Stimulated activated CD8-positive, alpha-beta memory T cell treated with anti-CD3 and anti-CD28 coated beads, Interleukin-12 subunit alpha, Interleukin-12 subunit beta, amount 100 ng/mL, for 1 hour (primary cell): Measurements from ENCODE around the gene ALPK1.
"Not testable (repeated sequence)": the region's sequence is repeated elsewhere in the genome, so short reads cannot be mapped to it uniquely, and the experiment has no call there.

ENCODE experiments used
- DNase-seq: peaks from one replicate; pipeline ENCODE4 v3.0.0-alpha.2; 2020; ENCODE audit warnings: low read depth

ALPK1 gene

DNA sequence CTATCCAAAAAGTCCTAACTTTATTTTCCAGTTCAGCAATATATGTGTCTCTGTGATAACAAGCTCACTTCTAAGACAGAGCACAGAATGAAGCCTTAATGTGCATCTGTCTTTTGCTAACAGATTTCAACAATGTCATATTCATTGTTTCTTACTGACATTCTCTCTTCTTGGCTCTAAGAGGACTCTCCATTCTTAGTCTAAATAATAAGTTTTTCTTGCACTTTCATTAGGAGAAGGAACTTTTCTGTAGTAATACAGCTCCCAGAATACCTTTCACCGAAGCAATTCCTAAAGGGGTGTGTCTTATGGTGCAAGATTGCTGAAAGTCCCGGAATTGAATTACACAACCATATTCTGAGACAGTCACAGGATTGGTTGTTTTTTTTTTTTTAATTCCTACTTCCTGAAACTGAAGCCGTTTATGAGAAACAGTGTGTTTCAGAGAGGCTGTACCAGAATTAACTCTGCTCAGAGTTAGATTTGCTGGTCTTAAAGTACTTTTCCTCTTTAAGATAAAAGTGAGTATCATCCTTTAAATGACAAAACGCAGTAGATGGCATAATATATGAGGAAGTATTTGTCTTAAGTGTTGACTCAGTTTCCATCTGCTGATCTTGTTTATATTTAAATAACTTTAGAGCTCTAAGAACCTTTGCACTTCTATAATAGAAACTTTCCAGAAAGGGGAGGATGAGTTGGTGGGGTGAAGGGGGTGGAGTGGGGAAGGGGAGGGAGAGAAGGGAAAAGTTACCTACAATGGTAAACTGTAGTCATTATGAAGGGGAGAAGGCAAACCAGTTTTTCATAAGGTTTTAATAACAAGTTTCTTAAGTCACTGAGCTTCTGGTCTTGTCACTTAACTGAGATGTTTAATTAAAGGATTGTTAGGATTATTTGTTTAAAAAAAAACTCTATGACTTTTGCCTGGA lies at the start of gene ALPK1:
ALPK1 (plus strand) TSS at position 421 of the 932 bp plus-strand sequence.
- no peak for DNase-seq

DNA sequence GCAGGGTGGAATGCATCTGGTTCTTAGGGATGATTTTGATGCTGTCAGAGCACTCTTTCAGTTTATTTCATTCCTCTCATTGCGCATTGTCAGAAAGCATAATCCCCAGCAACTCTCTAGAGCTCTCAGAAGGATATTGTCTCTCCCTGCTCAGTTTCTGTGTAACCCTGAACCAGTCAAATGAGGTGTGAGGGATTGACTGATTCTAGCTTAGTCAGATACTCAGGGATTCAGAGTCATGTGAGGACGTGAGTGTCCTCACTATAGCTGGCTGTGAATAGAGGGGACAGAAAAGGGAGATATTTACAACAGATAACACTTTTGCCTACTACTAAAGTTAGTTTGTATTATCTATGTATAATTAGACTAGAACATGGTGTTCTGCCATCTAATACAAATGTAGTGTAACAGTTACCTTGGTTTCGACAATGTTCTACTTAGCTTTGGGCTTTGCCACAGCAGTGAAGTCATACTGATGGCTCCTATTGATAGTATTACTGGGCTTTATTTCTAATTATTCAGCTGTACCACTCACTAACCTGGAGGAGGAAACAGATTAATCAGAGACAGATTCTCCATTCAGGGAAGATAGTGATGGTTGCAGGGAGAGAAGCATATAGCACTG lies 46.0 kb upstream of the ALPK1 start:
- DNase-seq = no peak

DNA sequence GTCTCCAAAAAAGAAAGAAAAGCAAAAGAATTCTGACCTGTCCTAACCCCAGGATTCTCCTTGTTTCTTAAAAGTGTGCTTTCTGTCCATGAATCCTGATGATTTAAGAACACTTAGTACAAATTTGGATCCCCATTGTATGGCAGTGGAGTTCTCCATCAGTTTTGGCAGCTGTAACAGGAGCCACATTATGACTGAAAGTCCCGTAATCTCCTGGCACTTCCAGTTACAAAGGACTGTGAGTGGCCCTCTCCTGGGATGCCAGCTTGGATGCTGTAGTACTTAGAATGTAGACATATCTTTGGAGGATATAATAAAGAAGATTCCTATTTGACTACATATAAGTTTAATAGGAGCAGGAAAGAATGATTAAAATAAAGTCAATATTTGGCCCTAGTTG lies 44.9 kb upstream of the ALPK1 start:
- DNase-seq = no peak

DNA sequence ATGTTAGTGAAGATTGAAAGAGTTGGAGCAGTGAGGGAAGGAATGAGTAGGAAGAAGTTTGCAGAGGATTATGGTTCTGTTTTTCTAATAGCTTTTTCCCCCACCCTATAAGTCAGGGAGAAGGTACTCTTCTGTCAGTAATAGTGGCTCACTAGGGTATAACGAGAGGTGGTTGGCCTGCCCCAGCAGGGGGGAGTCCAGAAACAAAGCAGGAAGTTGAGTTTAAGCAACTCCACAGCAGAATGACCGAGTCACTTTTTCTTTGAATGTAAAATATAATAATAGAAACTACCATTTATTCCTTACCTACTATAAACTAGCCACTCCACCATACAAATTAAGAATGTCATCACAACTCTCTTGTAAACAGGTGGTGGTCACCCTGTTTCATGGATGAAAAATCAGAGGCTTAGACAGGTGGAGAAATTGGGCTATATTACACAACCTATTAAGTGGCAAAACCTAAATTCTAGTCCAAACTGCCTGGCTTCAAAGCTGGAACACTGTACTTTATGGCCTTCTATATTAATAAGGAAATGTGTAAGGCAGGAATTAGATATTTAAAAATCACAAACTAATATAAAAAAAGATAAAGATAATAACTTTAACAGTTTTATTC lies 43.7 kb upstream of the ALPK1 start:
- no peak for DNase-seq

DNA sequence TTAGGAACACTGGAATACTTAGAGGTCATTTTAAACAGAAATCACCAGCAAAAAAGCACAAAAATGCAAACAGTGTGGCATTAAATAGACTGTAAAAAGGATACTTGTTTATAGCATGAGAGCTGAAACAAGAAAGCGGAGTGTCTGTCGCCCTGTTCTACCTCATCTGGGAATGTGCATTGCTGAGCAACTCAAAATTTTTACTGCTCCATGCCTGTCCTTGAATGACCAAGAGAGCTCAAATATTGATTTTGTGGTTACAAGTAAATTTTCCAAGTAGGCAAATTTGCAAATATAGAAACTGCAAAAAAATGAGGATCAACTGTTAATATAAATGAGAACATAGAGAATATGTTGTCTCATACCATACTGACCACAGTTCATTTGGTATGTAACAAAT lies 40.1 kb upstream of the ALPK1 start:
- no peak for DNase-seq

DNA sequence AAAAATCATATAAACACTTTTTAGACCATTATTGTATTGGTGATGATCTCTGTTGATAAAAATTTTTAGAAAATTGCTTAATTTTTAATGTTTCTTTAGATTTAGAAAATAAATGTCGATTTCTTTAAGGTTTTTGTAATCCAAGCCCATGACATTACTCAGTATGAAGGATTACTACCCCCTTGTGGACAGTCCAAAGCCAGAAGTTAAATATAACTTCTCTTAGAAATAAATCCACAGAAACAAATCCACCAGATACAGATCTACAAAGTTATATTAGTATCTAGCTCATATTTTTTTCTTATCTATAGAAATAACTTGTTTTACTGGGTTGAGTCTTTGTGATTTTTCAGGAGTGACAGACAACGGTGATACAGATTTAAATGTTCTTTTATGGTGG lies 30.3 kb upstream of the ALPK1 start:
- DNase-seq = no peak

DNA sequence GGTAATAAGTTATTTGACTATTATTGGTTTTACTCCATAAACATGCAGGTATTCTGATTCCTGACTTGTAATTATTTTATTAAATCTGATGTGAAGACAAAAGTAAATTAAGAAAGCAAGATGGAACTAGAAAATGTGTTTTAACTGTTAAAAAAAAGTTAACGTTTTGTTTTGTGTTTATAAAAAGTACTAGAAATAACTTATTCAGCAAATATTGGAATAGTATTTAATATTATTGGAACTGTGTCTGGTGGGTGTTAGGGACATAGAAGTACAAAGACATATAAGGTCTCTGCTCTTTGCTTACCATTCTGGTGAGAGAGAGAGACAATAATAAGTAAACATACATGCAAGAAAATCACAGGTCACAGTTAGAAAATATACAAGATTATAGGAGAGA lies 27.1 kb upstream of the ALPK1 start:
- DNase-seq = no peak

DNA sequence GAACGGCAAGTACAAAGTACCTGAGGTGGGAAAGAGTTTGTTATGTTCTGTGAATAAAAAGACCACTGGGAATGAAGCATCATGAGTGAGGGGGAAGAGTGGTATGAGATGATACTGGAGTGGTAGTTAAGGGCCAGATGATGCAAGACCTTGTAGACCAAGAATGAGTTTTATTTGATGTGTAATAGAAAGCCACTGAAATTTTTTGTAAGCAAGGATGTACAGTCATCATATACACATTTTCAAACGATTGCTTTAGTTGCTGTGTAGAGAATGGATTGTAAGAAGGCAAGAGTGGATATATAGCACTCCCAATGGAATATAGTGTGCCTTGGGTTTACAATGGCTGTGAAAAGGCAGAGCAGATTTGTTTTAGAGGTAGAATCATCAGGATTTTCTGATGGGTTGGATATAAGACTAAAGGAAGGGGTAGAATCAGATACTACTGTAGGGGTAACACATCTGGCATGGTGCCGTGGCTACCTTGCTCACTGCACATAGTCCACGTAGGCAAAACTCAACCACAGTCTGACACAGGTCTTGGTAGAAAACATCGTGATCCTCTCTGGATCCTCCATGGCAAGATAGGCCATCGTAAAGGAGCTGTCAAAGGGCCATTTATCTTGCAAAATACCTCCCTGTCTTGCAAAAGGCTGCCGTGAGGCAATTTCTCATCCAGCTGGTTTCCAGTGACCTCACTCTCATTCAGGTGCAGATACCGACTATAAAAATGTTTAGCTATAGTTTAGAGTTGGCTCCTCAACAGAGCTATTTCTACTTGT lies 26.3 kb upstream of the ALPK1 start:
- no peak for DNase-seq

DNA sequence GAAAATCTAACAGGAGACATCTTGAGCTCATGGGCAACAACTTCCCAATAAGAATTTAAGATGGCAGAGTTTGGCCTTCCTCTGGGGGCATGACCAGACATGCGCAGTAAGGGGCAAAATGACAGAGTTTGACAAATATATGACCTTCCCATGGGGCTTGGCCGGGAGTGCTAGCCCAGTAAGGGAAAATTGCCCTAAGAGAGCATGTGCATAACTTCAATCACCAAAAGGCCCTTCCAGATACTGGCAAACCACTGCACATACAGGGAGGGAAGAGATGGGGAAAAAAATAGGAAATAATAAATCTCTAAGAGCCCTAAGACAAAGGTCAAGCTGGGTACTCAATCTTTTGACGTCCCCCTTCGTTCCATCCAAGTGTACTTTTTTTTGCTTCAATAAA lies 24.9 kb upstream of the ALPK1 start:
- no peak for DNase-seq

DNA sequence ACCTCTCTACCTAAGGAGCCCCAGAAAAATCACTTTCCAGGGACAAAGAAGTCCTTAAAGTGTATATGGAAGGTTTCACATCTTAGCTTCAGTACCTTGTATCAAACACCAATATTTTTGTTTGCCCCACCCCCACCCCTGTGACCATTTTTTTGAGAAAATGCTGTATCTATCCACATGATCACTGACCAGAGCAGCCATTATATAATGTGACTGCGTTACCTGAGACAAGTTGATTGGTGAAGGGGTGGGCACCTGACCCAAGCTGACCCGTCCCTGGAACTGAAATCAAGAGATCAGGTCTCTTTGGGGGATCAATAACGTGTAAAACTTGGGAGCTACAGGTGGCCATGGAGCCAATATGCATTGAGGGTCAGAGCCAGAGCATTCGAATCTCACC lies 22.2 kb upstream of the ALPK1 start:
- no peak for DNase-seq

DNA sequence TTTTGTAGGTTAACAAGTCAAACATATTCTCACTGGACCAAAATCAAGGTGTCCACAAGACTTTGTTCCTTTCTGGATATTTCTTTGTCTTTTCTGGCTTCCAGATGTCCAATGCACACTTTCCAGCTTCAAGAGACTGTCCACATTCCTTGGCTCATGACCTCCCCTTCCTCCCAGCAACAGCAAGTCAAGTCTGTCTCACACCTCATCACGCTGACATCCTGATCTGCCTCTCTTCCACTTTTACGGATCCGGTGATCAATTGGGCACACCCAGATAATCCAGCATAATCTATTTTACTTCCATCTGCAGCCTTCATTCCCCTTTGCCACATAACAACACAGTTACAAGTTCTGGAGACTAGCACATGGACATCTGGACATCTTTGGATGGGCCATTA lies 21.1 kb upstream of the ALPK1 start:
- DNase-seq = no peak

DNA sequence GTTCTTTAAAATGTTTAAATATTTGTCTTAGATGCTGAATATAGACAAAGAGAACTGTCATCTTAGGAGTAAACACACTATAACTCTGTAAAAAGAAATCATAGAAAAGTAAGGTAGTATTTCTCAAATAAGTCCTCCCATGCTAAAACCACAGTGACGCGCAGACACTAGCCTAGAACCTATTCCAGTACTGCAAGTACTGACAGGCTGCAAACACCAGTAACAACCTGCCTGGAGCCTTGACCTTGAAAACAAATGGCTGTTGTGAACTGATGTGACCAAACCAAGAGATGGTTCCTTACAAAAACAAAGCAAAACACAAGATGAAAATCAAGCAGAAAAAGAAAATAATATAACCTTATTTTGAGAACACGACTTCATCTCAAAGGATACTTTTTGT lies 19.9 kb upstream of the ALPK1 start:
- DNase-seq = no peak

DNA sequence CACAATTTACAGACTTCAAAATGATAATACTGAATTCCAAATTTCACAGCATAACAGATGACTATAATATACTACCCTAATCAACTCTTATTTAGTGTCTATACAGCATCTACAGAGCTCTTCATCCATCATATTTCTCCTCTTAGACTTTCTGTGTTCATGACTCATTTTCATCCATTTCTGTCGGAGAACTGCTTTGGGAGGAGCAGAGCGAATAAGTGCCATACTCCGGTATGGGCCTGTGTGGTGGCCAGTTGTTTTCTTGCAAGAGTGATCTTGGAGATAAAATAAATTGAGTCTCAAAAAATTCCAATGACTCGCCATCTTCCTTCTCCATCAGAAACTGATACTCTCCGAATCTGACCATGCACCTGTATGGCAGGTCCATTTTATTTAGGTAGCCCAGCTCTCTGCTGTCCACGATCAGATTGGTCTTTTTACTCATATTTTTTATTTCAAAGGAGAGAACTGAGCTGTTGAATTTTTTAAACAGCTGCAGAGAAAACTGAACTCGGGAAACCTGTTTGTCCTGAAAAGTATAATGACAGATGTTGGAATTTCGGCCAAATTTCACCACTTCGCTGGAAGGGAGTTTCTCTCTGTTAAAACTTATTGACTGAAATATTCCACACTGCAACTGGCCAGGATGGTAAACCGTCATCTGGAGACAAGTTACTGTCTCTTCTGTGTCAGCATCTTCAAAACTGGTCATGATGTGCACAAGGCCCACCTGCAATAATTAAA lies 19.3 kb upstream of the ALPK1 start:
- no peak for DNase-seq

DNA sequence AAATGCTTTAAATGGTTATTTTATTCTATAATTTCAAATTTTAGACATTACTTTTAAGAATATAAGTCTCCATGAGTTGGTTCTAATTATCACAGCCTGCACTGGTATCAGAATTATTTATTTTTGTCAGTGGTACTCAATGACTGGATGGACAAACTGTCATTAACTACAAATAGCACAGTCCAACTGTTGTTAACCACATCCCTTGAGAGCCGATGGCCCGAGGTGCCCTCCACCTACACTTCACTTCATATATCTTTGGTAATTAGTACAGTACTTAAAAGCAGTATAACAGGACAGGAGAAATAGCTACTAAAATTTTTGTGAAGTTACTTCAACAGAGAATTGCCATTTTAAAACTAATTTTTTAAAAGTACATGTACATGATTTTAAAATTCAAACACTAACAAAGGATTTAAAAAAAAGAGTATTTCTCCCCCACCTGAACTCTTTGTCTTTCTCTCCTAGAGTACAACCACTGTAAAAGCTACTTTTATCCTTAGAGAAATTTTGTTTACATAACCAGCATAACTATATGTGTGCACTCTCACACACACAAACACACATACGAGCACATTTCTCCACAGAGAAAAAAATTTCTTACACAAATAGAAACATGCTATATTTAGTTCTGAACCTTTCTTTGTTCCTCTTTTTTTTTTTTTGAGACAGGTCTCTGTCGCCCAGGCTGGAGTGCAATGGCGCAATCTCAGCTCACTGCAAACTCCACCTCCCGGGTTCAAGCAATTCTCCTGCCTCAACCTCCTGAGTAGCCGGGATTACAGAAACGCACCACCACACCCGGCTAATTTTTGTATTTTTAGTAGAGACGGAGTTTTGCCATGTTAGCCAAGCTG lies 17.9 kb upstream of the ALPK1 start:
- no peak for DNase-seq

DNA sequence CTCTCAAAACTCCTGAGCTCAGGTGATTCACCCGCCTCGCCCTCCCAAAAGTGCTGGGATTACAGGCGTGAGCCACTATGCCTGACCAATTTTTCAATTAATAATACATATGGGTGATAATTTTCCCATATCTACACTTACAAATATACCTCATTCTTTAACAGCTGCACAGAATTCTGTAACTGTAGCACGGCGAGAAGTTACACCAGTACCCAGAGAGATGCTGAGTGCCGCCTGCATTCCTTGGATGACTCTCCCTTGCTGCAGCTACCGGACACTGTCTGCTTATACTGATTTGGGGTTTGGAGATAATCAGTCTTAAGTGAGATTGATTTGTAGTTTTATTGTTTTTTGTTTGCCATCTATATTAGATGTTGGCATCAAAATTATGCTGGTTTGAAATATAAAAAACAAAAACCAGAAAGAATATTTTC lies 17.3 kb upstream of the ALPK1 start:
- DNase-seq = no peak

DNA sequence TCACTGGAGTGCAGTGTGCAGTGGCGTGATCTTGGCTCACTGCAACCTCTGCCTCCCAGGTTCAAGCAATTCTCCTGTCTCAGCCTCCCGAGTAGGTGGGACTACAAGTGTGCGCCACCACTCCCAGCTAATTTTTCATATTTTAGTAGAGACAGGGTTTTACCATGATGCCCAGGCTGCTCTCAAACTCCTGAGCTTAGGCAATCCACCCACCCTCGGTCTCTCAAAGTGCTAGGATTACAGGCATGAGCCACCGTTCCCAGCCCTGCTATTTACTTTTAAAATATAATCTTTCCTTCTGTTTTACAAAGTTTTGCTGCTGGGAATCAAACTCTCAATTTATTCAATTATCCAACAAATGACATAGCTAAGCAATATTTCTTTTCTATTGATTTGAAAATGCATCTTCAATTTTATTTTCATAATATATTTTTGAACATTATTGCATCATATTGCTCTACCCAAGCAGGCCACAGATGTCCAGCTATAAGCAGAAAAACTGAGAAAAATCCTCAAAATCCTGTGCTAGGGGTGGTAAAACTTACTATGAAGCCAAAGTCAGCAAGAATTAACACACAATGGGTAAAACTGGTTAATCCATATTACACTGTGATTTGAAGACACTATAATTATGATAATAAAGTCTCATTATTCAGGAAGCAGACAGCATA lies 16.6 kb upstream of the ALPK1 start:
- DNase-seq = no peak

DNA sequence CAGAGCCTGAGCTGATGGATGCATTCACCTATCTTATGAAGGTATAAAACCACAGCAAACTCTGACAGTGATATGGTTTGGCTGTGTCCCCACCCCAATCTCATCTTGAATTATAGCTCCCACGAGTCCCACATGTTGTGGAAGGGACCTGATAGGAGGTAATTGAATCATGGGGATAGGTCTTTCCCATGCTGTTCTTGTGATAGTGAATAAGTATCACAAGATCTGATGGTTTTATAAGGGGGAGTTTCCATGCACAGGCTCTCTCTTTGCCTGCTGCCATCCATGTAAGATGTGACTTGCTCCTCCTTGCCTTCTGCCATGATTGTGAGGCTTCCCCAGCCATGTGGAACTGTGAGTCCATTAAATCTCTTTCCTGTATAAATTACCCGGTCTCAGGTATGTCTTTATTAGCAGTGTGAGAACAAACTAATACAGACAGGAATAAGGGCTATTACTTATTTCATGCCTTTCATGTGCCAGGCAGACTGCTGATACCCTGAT lies 15.2 kb upstream of the ALPK1 start:
- DNase-seq = not testable (repeated sequence)

DNA sequence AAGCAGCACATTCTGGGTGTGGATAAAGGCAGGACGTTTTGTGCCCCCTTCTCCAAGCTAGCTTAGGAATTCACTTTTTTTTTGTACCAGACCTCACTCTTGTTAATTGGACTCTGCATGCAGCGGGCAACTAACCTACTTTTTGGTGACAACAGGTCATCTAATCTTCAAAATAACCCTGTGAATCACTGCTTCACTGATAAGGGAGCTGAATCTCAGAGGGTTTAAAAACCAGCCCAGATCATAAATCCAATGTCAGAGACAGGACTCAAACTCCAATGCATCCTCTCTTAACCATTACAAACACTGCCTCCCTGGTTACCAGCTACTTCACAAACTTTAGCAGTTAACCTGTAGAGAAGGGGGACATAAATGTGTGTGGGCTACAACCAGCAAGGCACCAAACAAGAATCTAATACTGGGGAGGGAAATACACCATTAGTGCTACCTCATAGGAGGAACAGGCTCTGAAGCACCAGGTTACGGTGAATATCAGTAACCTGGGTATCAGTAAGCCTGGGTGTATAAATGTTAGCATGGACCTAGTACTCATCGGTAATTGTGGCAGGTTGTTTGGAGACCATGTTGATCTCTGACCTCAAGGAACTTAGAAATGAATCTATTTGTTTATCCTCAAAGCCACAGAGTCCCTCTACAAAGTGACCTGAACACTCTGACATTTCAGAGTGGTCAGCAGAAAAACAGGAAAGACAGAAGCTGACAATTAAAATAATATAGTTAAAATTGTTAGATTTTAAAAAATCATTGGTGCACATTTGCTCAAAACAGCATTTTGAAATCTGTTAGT lies 14.1 kb upstream of the ALPK1 start:
- no peak for DNase-seq

DNA sequence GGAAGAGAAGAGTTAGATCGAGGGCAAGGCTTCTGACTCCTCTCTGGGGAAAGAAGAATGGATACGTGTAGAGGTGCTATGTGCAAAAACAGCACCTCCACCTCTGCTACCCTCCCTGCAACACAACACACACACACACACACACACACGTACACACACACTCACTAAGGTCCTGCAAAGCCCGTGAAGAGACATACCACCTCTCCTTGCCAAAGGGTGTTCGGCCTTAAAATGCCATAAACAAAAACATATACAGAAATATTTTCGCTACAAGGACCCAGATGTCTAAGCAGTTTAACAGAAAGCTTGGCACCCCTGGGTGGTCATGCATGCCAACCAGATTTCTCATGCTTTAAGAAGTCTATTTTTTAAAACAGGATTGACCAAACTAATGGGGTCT lies 13.0 kb upstream of the ALPK1 start:
- no peak for DNase-seq
